Muscle layer of duodenum (tissue), 2 donors: ENCODE measurements around the gene ALX4.

ENCODE experiments used
- H3K27ac ChIP-seq: one replicate; pipeline ENCODE4 v1.7.0; 2013; ENCODE audit warnings: mild to moderate bottlenecking, low read length
- H3K27me3 ChIP-seq: one replicate; pipeline ENCODE4 v1.7.0; 2013; ENCODE audit warnings: low read depth, mild to moderate bottlenecking, control low read depth, low read length
- H3K36me3 ChIP-seq, 2 donors: one replicate each; pipeline ENCODE4 v1.7.0; 2013; ENCODE audit warnings: low read length in 2 of 2, control low read depth in 1 of 2, mild to moderate bottlenecking in 1 of 2; ENCODE audit not compliant: insufficient read depth in 2 of 2, control insufficient read depth in 1 of 2
- H3K4me1 ChIP-seq, 2 donors: one replicate each; pipeline ENCODE4 v1.7.0; 2013; ENCODE audit warnings: low read length in 2 of 2, mild to moderate bottlenecking in 2 of 2, control low read depth in 1 of 2, moderate library complexity in 1 of 2; ENCODE audit not compliant: insufficient read depth in 2 of 2, control insufficient read depth in 1 of 2
- H3K4me3 ChIP-seq, 2 donors: one replicate each; pipeline ENCODE4 v1.7.0; 2013; ENCODE audit warnings: low read length in 2 of 2, low read depth in 1 of 2, mild to moderate bottlenecking in 1 of 2
- H3K9me3 ChIP-seq, 2 donors: one replicate each; pipeline ENCODE4 v1.7.0; 2013; ENCODE audit warnings: low read length in 2 of 2, control low read depth in 1 of 2, mild to moderate bottlenecking in 1 of 2; ENCODE audit not compliant: control insufficient read depth in 1 of 2
- donor health status: healthy.

ALX4 gene

GRCh38 chr11:44324749-44325525 lies 15.0 kb upstream of the ALX4 start:
- H3K9me3 ChIP-seq, result no peaks in the 10 kb centered on the region
- peaks cover 0 to 3% of the 10 kb centered on the region in 2 donors for H3K4me1 ChIP-seq
- peaks cover 62% of the 10 kb centered on the region for H3K27me3 ChIP-seq
- H3K27ac ChIP-seq, result no peak overlapping the region
- H3K36me3 ChIP-seq, result no peaks in the 10 kb centered on the region
- H3K4me3 ChIP-seq, result no peak overlapping the region

GRCh38 chr11:44324222-44324621 lies 14.3 kb upstream of the ALX4 start:
- Histone ChIP-seq H3K4me3 (no peak overlapping the region), H3K36me3 (no peaks in the 10 kb centered on the region), H3K27me3 (peaks cover 67% of the 10 kb centered on the region), H3K4me1 (peaks cover 0 to 8% of the 10 kb centered on the region in 2 donors), H3K27ac (no peak overlapping the region), H3K9me3 (no peaks in the 10 kb centered on the region)

- H3K36me3 ChIP-seq, result no peaks in the 10 kb centered on the region
- H3K4me3 ChIP-seq, result no peak overlapping the region
- H3K27me3 ChIP-seq, result peaks cover 76% of the 10 kb centered on the region
- no peaks in the 10 kb centered on the region for H3K9me3 ChIP-seq
- peaks cover 0 to 9% of the 10 kb centered on the region in 2 donors for H3K4me1 ChIP-seq
- H3K27ac ChIP-seq, result no peak overlapping the region
Observed at GRCh38 chr11:44322243-44322642, 12.3 kb upstream of the ALX4 start.

- Histone ChIP-seq H3K27me3 (peaks cover 88% of the 10 kb centered on the region), H3K9me3 (no peaks in the 10 kb centered on the region), H3K27ac (no peak overlapping the region), H3K4me3 (no peak overlapping the region), H3K36me3 (no peaks in the 10 kb centered on the region), H3K4me1 (peaks cover 0 to 21% of the 10 kb centered on the region in 2 donors)
Observed at GRCh38 chr11:44321059-44321458, 11.1 kb upstream of the ALX4 start.

GRCh38 chr11:44320289-44320973 lies 10.5 kb upstream of the ALX4 start:
- no peaks in the 10 kb centered on the region for H3K36me3 ChIP-seq
- no peaks in the 10 kb centered on the region for H3K9me3 ChIP-seq
- peaks cover 91% of the 10 kb centered on the region for H3K27me3 ChIP-seq
- peaks cover 3 to 25% of the 10 kb centered on the region in 2 donors for H3K4me1 ChIP-seq
- no peak overlapping the region for H3K4me3 ChIP-seq
- no peak overlapping the region for H3K27ac ChIP-seq

GRCh38 chr11:44319552-44320288 lies 9.8 kb upstream of the ALX4 start:
- H3K27ac ChIP-seq, result no peak overlapping the region
- H3K4me1 ChIP-seq, result peaks cover 3 to 25% of the 10 kb centered on the region in 2 donors
- no peaks in the 10 kb centered on the region for H3K36me3 ChIP-seq
- H3K27me3 ChIP-seq, result peaks cover 90% of the 10 kb centered on the region
- no peaks in the 10 kb centered on the region for H3K9me3 ChIP-seq
- H3K4me3 ChIP-seq, result no peak overlapping the region

GRCh38 chr11:44319170-44319551 lies 9.2 kb upstream of the ALX4 start:
- Histone ChIP-seq H3K9me3 (no peaks in the 10 kb centered on the region), H3K4me3 (no peak overlapping the region), H3K36me3 (no peaks in the 10 kb centered on the region), H3K27me3 (peaks cover 93% of the 10 kb centered on the region), H3K4me1 (peaks cover 3 to 25% of the 10 kb centered on the region in 2 donors), H3K27ac (no peak overlapping the region)

- no peaks in the 10 kb centered on the region for H3K36me3 ChIP-seq
- peaks cover 3 to 25% of the 10 kb centered on the region in 2 donors for H3K4me1 ChIP-seq
- H3K27ac ChIP-seq, result no peak overlapping the region
- no peaks in the 10 kb centered on the region for H3K9me3 ChIP-seq
- H3K4me3 ChIP-seq, result no peak overlapping the region
- peaks cover 93% of the 10 kb centered on the region for H3K27me3 ChIP-seq
Observed at GRCh38 chr11:44318369-44318768, 8.4 kb upstream of the ALX4 start.

GRCh38 chr11:44316659-44317240 lies 6.8 kb upstream of the ALX4 start:
- H3K4me1 ChIP-seq, result peaks cover 3 to 25% of the 10 kb centered on the region in 2 donors
- peaks cover 93% of the 10 kb centered on the region for H3K27me3 ChIP-seq
- H3K36me3 ChIP-seq, result no peaks in the 10 kb centered on the region
- no peaks in the 10 kb centered on the region for H3K9me3 ChIP-seq
- H3K4me3 ChIP-seq, result peak overlapping the region in 1 of 2 donors; percentile 55
- no peak overlapping the region for H3K27ac ChIP-seq

- peak overlapping the region in 1 of 2 donors; percentile 55 for H3K4me3 ChIP-seq
- no peaks in the 10 kb centered on the region for H3K9me3 ChIP-seq
- H3K27ac ChIP-seq, result no peak overlapping the region
- peaks cover 93% of the 10 kb centered on the region for H3K27me3 ChIP-seq
- H3K36me3 ChIP-seq, result no peaks in the 10 kb centered on the region
- peaks cover 3 to 25% of the 10 kb centered on the region in 2 donors for H3K4me1 ChIP-seq
Observed at GRCh38 chr11:44315947-44316658, 6.2 kb upstream of the ALX4 start.
